WTC11 (cell line): Measurements from ENCODE around the gene HRAS.

ENCODE experiments used
- CTCF ChIP-seq: fragments of 200-600 bp; IDR thresholded peaks from 2 replicates; pipeline ENCODE4 v1.8.0; 2022; ENCODE audit warnings: antibody characterized with exemption
- HMGA2 ChIP-seq: fragments of 250-450 bp; sonication (Bioruptor Pico); IDR thresholded peaks from 2 replicates; pipeline ENCODE4 v1.4.0; 2021; ENCODE audit warnings: mild to moderate bottlenecking, moderate library complexity
- HMGXB4 ChIP-seq: sonication (generic); formaldehyde crosslinking; IDR thresholded peaks from 2 replicates; pipeline ENCODE4 v1.8.1; 2023; ENCODE audit warnings: mild to moderate bottlenecking, moderate library complexity, missing genetic modification reagents
- KAT7 ChIP-seq: sonication (generic); formaldehyde crosslinking; IDR thresholded peaks from 2 replicates; pipeline ENCODE4 v1.8.1; 2023; ENCODE audit warnings: missing genetic modification reagents, mild to moderate bottlenecking, borderline replicate concordance
- MAX ChIP-seq: sonication (generic); formaldehyde crosslinking; IDR thresholded peaks from 2 replicates; pipeline ENCODE4 v1.8.0; 2022; ENCODE audit warnings: mild to moderate bottlenecking, missing genetic modification reagents
- NFE2L1 ChIP-seq: sonication (generic); formaldehyde crosslinking; IDR thresholded peaks from 2 replicates; pipeline ENCODE4 v1.8.1; 2023; ENCODE audit warnings: missing genetic modification reagents
- NR1H2 ChIP-seq: sonication (generic); formaldehyde crosslinking; IDR thresholded peaks from 2 replicates; pipeline ENCODE4 v1.9.0; 2021; ENCODE audit warnings: mild to moderate bottlenecking, moderate library complexity, missing genetic modification reagents
- PRRX2 ChIP-seq: fragments of 250-450 bp; sonication (Bioruptor Pico); IDR thresholded peaks from 2 replicates; pipeline ENCODE4 v1.8.0; 2021; ENCODE audit warnings: mild to moderate bottlenecking
- USF2 ChIP-seq: sonication (generic); formaldehyde crosslinking; IDR thresholded peaks from 2 replicates; pipeline ENCODE4 v1.8.1; 2023; ENCODE audit warnings: mild to moderate bottlenecking, missing genetic modification reagents, moderate library complexity
- ZNF281 ChIP-seq: sonication (generic); formaldehyde crosslinking; IDR thresholded peaks from 2 replicates; pipeline ENCODE4 v1.8.0; 2023; ENCODE audit warnings: mild to moderate bottlenecking, missing genetic modification reagents

GRCh38 chr11:561148-562003 is 26.0 kb upstream of the HRAS start:
- TF ChIP-seq CTCF (no peak), MAX (no peak), PRRX2 (no peak), USF2 (CRISPR knock-in tag) (no peak), HMGXB4 (CRISPR knock-in tag) (no peak), NFE2L1 (CRISPR knock-in tag) (no peak), NR1H2 (no peak), KAT7 (CRISPR knock-in tag) (no peak), ZNF281 (CRISPR knock-in tag) (no peak), HMGA2 (CRISPR knock-in tag) (no peak)
